Endothelial cell of umbilical vein (primary cell): ENCODE measurements around the gene PTGFR.

Experiments used
- EZH2 ChIP-seq: IDR thresholded peaks from 2 replicates; pipeline ENCODE4 v1.6.1; 2012; ENCODE audit warnings: borderline replicate concordance, low read depth, mild to moderate bottlenecking, moderate library complexity, low read length, inconsistent platforms; ENCODE audit not compliant: severe bottlenecking
- FOS ChIP-seq: IDR thresholded peaks from 2 replicates; pipeline ENCODE4 v1.6.1; 2011; ENCODE audit warnings: mild to moderate bottlenecking, low read length, moderate library complexity, borderline replicate concordance; ENCODE audit not compliant: insufficient read depth
- GATA2 ChIP-seq: IDR thresholded peaks from 2 replicates; pipeline ENCODE4 v1.7.0; 2011; ENCODE audit warnings: low read depth, mild to moderate bottlenecking, moderate library complexity, mixed read lengths, low read length; ENCODE audit not compliant: insufficient read length, insufficient read depth
- JUN ChIP-seq: IDR thresholded peaks from 2 replicates; pipeline ENCODE4 v1.6.1; 2011; ENCODE audit warnings: borderline replicate concordance, low read depth; ENCODE audit not compliant: insufficient read length, insufficient read depth
- MAX ChIP-seq: IDR thresholded peaks from 2 replicates; pipeline ENCODE4 v1.6.1; 2011; ENCODE audit not compliant: insufficient read depth, insufficient read length
- MYC ChIP-seq: IDR thresholded peaks from one replicate; pipeline ENCODE4 v1.6.1; 2011; ENCODE audit warnings: mild to moderate bottlenecking, low read depth, low read length
- POLR2A ChIP-seq: IDR thresholded peaks from 2 replicates; pipeline ENCODE4 v1.6.1; 2012; ENCODE audit warnings: low read depth, mild to moderate bottlenecking, control low read depth, low read length
- POLR2AphosphoS5 ChIP-seq: IDR thresholded peaks from 2 replicates; pipeline ENCODE4 v1.6.1; 2012; ENCODE audit warnings: low read depth, mild to moderate bottlenecking, control low read depth, low read length, moderate library complexity; ENCODE audit not compliant: insufficient read depth
- TF ChIP-seq, protein P1 (sequence below), 2 donors: IDR thresholded peaks; 1 replicate in 1 of 2; 2 replicates in 1 of 2; pipeline ENCODE4 v1.5.1; 2011; ENCODE audit warnings: low read length in 2 of 2, mild to moderate bottlenecking in 2 of 2, moderate library complexity in 2 of 2, control low read depth in 1 of 2, inconsistent platforms in 1 of 2, low read depth in 1 of 2; ENCODE audit not compliant: insufficient read depth in 1 of 2; ENCODE audit errors: extremely low read depth in 1 of 2

DNA sequence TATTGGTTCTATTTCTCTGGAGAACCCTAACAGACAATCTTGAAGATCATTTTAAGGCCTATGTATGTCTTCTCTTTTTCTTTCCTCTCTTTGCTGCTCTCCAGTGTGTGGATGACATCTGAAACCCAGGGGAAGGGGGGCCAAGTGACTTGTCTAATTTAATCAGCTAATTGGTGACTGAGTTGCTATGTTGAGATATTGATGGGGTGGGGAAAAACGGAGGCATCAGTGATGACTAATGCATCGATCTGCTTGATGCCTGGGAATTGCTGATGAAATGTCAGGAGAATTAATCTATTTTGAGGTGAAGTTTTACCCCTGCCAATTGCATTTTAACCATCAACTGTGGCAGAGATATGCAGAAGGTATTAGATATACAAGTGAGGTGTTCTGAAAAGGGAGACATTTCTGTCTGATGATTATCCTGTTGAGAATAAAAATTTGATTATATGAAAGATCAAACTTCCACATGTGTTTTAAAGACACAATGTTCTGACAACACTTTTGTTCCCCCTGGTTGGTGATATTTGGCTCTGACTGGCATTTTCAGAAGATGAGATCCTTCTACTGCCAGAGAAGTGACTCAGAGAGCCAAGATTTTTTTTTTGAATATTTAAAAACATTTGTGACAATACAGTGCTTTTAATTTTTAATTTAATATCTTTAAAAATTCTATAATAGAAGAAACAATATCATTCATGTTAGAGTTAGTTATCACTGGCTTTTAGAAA, 18.7 kb upstream of the PTGFR start:
- no peak for TF ChIP-seq MAX
- TF ChIP-seq, protein P1, sequence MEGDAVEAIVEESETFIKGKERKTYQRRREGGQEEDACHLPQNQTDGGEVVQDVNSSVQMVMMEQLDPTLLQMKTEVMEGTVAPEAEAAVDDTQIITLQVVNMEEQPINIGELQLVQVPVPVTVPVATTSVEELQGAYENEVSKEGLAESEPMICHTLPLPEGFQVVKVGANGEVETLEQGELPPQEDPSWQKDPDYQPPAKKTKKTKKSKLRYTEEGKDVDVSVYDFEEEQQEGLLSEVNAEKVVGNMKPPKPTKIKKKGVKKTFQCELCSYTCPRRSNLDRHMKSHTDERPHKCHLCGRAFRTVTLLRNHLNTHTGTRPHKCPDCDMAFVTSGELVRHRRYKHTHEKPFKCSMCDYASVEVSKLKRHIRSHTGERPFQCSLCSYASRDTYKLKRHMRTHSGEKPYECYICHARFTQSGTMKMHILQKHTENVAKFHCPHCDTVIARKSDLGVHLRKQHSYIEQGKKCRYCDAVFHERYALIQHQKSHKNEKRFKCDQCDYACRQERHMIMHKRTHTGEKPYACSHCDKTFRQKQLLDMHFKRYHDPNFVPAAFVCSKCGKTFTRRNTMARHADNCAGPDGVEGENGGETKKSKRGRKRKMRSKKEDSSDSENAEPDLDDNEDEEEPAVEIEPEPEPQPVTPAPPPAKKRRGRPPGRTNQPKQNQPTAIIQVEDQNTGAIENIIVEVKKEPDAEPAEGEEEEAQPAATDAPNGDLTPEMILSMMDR (IDR thresholded peaks at IDR 0.05; ENCODE audit: extremely low read depth in 1 of 2, insufficient read depth in 1 of 2, low read depth in 1 of 2, low read length in 2 of 2), result no peak
- TF ChIP-seq POLR2A, result no peak
- no peak for TF ChIP-seq POLR2AphosphoS5
- no peak for TF ChIP-seq GATA2
- no peak for TF ChIP-seq EZH2
- no peak for TF ChIP-seq JUN
- TF ChIP-seq FOS, result no peak
- TF ChIP-seq MYC, result no peak
